ENCODE results near the gene WDR7.
"Not testable (repeated sequence)": the region's sequence is repeated elsewhere in the genome, so short reads cannot be mapped to it uniquely, and the experiment has no call there.

The WDR7 gene

DNA sequence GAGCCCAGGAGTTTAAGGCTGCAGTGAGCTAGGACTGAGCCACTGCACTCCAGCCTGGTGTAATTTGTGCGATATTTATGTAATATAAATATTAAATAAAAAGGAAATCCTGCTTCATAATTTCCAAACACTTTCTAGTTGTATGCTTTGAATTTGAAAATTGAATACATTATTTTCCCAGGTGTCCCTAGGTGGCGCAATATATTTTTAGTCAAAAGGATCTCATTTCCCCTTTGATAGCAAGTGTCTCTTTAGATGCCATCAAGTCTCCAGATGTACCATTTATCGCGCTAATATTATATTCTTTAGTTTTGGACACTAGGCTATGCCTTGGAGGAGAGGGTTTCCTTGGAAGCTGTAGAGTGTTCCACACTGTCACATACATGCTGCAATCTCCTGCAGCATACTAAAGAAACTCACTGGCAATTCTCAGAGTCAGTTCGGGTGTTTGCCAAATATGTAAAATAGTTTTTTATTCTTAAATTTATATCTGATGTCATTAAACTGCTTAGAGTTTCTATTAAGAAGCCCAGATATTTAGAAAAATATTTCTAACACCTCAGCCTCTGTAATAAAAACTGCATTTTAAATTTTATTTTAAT lies 5.6 kb upstream of the WDR7 start:
- FAIRE-seq (peak; percentile 88), DNase-seq (ENCODE audit: insufficient read length, low spot score) (no peak)

DNA sequence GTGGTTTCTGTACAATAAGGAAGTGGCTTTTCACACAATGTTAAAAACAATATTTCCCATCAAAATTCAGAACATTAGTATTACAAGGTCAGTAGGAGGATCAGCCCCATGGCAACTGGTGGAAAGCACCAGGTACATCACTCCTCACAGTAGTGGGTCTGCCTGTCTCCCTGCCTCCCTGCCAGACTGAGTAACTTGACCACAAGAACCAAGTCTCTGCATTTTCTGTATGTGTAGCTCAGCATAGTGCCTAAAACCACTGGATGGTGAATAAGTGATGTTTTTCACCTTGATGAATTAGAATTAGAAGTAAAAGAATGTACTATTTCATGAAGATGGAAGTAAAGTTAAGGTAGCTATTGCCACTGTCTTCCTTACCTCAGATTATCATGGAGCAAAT lies 4.1 kb upstream of the WDR7 start:
- TF ChIP-seq, protein P1, sequence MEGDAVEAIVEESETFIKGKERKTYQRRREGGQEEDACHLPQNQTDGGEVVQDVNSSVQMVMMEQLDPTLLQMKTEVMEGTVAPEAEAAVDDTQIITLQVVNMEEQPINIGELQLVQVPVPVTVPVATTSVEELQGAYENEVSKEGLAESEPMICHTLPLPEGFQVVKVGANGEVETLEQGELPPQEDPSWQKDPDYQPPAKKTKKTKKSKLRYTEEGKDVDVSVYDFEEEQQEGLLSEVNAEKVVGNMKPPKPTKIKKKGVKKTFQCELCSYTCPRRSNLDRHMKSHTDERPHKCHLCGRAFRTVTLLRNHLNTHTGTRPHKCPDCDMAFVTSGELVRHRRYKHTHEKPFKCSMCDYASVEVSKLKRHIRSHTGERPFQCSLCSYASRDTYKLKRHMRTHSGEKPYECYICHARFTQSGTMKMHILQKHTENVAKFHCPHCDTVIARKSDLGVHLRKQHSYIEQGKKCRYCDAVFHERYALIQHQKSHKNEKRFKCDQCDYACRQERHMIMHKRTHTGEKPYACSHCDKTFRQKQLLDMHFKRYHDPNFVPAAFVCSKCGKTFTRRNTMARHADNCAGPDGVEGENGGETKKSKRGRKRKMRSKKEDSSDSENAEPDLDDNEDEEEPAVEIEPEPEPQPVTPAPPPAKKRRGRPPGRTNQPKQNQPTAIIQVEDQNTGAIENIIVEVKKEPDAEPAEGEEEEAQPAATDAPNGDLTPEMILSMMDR (IDR thresholded peaks at IDR 0.05; ENCODE audit: insufficient read depth, missing control alignments), result no peak
- DNase-seq (ENCODE audit: insufficient read length, low spot score), result no peak
- FAIRE-seq, result peak; percentile 97

More for the DNA sequence above, 5.6 kb upstream of the WDR7 start:
- TF ChIP-seq, protein P1 (IDR thresholded peaks at IDR 0.05; ENCODE audit: insufficient read depth, missing control alignments), result peak; percentile 50

DNA sequence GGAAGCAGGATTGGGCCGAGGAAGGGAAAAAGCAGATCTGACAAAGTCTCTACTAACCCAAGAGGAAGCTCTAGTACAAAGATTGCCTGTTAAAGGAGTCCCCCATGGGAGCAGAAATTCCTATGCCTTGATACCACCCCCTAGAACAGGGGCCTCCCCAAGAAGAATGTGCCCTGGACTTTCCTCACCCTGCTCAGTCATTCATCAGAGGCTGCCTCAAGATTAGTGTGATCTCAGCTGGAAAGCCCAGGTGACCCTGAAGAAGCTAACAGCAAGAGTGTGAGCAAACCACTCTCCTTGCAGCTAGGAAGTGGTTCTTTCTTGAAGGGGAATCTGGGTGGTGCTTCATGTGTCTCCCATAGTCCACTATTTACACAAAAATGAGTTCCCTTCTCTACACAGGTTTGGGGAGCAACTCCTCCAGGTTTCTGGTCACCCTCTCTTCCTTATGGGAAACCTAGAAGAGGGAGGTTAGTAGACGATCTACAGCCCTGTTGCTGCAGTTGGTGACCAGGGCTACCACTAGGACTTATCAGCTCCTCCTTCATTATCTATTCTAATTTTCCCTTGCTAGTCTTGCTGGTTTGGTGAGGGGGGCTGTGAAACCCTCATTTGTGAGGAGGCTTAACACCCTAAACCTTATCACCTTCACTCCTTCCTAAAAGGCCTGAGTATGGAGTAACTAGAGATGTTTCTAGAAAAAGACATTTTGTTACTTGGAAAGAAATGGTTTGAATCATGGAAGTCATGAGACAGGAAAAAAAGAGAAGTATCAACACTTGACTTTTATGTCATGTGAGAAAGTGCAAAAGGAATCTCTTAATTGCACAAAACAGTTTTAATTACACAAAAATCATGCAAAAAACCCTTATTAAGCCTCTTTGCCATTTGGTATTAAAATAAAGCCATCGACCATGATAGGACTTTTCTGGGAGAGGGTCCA lies 2.9 kb upstream of the WDR7 start:
- TF ChIP-seq, protein P1 (IDR thresholded peaks at IDR 0.05; ENCODE audit: insufficient read depth, missing control alignments), result no peak
- no peak for DNase-seq (ENCODE audit: insufficient read length, low spot score)
- FAIRE-seq, result peak; percentile 98

DNA sequence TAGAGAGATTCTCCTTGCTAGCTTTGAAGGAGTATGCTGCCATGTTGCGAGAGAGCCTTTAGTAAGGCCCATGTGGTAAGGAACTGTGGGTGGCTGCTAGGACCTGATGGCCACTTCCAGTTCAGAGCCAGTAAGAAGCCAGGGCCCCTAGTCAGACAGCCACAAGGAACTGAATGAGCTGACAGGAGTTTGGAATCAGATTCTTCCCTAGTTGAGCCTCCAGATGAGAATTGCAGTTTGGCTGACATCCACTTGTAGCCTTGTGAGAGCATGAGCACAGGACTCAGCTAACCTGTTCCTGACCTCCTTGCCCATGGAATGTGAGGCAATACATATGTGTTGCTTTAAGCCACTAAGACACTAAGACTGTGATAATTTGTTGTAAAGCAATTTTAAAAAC lies 1.2 kb upstream of the WDR7 start:
- FAIRE-seq (no peak), DNase-seq (ENCODE audit: insufficient read length, low spot score) (no peak)
- TF ChIP-seq, protein P1 (IDR thresholded peaks at IDR 0.05; ENCODE audit: insufficient read depth, missing control alignments), result no peak

DNA sequence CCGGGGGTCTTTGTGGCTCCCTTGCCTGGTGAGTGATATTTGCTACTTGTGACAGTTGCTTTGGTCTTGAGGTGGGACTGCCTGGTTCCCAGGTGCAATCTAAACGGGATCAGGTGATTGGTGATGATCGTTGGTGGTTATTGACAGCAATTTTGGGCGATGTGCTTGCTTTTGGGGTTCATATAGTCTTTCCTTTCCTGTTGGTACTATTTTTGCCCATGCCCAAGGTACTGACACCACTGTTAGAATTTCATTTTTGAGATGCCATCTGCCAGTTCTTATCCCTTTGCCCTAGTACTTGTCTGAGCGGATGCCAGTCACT lies 573 bp downstream of the WDR7 start:
- DNase-seq (ENCODE audit: insufficient read length, low spot score) (no peak), FAIRE-seq (peak; percentile 98)
- TF ChIP-seq, protein P1 (IDR thresholded peaks at IDR 0.05; ENCODE audit: insufficient read depth, missing control alignments), result no peak

DNA sequence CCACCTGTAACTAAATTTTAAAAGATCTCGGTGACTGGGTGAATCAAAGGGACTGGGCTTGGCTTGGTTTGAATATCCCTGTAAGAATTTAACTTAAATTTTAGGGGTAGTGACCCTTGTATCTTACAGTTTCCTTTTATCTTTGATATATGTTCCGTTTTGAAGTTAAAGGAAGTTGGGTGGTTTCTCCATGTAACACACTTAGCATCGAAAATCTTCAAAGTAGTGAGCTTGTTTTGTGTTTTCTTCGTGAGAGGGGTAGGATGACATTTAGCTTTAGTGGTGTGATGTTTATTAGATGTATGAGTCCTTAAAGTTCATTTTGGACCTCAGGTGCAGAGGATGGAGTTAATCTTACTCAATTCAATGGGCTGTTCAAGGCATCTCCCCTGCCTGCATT lies 1.6 kb downstream of the WDR7 start:
- TF ChIP-seq, protein P1 (IDR thresholded peaks at IDR 0.05; ENCODE audit: insufficient read depth, missing control alignments), result no peak
- DNase-seq (ENCODE audit: insufficient read length, low spot score) (no peak), FAIRE-seq (no peak)

DNA sequence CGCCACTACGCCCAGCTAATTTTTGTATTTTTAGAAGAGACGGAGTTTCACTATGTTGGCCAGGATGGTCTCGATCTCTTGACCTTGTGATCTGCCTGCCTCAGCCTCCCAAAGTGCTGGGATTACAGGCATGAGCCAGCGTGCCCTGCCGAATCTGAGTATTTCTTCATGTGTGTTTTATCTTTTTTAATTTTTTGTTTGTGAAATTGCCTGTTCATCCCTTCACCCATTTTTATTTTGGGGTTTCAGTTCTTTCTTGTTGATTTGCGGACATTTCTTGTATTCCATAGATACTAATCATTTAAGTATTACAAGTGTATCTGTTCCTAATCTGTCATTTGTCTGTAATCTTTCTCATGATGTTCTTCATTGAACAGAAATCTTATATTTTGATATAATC lies 3.1 kb downstream of the WDR7 start:
- not testable (repeated sequence) for FAIRE-seq; DNase-seq (ENCODE audit: insufficient read length, low spot score)

Measured in D721Med (cell line).